Right hindlimb (tissue), 1 donor: Measurements from ENCODE around the gene CLECL1.
"Not testable (repeated sequence)": the region's sequence is repeated elsewhere in the genome, so short reads cannot be mapped to it uniquely, and the experiment has no call there.

Experiments used
- DNase-seq: peaks from one replicate; pipeline ENCODE4 v3.0.0-alpha.2; 2018

The CLECL1 gene

DNA sequence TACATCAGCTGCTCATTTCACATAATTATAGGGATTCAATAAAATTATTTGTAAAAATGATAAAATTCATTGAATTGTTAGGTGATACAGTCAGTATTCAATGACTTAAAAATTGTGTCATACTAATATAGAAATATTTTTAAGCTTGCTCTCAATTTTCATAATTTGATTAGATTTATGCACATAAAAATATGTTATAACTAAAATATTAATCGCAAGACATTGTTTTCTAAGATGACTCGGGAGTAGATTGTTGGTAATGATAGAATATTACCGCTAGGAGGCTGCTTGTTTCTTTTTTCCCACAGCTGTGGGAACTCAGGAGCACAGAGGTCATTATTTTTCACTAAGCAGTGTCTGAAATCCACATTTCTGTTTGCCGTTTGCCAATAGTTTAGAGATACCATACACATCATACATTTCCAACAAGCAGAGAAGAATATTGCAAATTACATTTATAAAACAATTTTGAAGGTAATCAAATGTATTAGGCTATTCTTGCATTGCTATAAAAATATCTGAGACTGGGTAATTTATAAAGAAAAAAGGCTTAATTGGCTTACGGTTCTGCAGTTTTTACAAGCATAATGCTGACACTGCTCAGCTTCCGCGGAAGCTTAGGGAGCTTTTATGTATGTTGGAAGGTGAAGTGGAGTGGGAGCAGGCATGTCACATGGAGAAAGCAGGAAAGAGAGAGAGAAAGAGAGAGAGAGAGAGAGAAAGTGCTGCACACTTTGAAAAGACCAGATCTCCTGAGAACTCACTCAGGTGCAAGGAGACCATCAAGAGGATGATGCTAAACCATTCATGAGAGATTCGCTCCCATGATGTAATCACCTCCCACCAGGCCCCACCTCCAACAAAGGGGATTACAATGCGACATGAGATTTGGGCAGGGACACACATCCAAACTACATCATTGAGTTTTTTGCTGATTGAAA lies 18.6 kb upstream of the CLECL1 start:
- DNase-seq = no peak

DNA sequence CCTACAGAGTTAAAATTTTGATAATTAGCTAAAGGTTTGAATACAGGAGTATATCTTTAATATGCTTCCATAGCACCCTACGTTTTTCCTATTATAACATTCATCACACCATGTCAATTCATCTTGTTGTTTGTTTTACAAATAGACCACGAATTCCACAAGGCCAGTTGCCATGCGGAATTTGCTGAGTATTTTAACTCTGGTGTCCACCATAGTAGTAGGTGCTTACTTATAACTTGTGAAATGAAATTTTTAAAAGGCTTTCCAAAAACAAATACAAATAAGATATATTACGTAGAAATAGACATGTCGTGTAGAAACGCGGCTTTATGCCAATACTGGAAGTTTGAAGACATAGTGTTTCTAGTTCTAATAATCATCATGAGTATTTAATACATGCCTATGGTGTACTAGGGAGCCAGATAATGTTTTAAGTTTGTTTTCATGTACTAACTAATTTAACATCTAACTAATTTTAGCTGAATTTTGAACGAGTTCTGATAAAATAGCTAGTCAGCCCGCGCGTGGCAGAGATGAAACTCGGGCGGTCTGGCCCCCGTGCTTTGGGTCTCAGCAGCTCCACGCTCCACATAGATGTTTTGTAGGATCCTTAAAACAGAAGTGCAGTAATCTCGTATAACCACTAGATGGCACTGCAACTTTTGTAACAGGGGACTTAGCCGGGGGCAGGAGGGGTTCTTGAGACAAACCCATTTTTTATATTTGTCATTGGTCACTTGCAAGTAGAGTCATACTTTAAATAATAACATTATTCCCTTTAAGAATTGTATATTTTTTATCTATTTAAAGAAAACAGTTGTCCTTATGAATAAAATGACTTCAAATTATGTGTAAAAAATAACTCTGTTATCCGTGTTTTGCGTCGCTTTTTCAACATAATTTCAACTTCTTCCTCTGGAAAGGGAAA lies 17.6 kb upstream of the CLECL1 start:
- DNase-seq = peak; percentile 27

DNA sequence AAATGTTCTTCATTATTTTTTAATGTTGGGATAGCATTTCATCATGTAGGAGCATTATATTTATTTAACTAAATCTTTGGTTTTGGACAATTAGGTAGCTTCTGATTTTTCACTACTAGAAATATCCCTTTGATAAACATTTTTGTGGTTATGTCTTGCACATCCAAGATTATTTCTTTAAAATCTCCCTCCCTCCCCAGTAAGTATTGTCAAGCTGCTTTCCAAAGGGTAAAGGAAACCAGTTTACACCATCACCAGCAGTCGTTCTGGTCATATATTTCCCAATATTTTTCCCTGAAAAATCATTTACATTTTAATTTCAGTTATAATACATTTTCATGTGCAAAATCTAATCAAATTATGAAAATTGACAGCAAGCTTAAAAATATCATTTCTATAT lies 16.7 kb upstream of the CLECL1 start:
- DNase-seq = no peak

DNA sequence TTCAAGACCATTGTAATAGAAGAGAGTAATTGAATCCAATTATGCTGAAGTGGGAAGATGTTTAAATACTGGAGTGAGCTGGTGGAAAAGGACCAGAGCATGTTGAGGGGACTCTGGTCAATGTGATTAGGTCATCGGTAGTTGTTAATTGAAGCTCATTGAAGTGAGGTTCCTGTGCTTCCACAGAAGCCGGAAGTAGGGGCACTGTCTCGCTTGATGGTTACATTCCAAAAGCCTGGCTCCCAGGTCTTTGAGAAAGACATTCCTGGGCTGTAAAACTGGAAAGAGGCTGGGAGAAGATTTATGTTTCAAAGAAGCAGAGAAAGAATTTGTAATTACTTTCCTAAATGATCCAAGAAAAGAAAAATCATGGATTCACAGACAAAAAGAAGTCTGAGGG lies 12.3 kb upstream of the CLECL1 start:
- no peak for DNase-seq

DNA sequence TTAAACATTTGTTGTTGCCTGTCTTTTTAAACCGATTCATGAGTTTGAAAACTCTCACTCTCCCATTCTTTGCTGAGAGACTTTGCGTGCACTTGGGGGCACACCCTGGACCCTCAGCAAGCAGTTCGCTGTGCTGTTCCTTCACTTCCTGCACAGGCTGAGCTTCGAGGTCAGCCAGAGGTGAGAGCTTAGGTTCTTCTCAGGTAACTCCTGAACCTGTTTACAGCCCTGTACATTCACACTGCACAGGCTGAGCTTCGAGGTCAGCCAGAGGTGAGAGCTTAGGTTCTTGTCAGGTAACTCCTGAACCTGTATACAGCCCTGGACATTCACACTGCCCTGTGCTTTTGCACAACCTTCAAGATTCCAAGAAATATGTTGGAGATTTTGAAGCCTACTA lies 9.8 kb upstream of the CLECL1 start:
- no peak for DNase-seq

DNA sequence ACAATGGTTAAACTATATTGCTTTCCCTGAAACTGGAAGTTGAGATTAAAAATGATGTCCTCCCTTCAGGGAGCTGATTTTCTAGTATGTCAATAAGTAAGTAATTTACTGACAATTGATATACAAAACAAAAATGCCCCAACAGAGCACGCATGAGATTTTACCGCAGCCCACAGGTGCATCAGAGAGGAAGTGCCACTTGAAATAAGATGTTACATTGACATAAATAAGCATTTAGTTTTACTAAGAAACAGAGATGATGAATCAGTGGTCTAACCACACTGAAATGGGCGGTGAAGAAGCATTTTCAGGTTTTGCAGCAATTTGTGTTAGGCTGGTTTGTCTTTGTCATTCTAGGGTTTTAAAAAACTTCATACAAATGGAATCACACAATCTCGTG lies 8.8 kb upstream of the CLECL1 start:
- DNase-seq = no peak

DNA sequence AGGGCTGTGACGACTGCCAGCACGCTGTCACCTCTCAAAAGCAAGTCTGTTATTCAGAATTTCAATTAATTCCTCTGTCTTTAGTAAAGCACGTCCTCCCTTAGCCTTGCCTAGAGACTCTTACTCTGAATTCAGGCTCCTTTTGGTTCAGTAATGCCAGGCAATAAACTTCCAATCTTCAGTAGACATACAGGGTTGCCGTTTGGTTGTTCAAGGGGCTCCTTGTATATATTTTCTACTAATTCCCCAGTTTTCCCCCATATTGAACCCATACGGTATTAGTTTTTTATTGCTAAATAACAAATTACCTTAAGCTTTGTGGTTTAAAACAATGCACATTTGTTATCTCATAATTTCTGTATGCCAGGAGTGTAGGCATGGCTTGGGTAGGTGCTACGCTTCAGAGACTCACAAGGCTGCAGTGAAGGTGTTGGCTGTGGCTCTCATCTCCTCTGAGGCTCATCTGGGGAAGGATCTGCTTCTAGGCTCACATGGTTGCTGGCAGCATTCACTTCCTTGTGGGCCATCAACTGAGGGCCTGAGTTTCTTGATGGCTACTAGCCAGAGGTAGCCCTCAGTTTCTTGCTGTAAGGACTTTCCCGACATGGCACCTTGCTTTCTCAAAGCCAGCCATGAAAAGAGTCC lies 7.3 kb upstream of the CLECL1 start:
- no peak for DNase-seq

DNA sequence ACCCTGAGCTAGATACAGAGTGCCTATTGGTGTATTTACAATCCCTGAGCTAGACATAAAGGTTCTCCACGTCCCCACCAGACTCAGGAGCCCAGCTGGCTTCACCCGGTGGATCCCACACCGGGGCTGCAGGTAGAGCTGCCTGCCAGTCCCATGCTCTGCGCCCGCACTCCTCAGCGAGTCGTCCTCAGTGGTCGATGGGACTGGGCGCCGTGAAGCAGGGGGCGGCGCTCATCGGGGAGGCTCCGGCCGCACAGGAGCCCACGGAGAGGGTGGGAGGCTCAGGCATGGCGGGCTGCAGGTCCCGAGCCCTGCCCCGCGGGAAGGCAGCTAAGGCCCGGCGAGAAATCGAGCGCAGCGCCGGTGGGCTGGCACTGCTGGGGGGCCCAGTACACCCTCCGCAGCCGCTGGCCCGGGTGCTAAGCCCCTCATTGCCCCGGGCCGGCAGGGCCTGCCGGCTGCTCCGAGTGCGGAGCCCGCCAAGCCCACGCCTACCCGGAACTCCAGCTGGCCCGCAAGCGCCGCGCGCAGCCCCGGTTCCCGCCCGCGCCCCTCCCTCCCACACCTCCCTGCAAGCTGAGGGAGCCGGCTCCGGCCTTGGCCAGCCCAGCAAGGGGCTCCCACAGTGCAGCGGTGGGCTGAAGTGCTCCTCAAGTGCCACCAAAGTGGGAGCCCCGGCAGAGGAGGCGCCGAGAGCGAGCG lies 6.7 kb upstream of the CLECL1 start:
- DNase-seq = peak; percentile 25

DNA sequence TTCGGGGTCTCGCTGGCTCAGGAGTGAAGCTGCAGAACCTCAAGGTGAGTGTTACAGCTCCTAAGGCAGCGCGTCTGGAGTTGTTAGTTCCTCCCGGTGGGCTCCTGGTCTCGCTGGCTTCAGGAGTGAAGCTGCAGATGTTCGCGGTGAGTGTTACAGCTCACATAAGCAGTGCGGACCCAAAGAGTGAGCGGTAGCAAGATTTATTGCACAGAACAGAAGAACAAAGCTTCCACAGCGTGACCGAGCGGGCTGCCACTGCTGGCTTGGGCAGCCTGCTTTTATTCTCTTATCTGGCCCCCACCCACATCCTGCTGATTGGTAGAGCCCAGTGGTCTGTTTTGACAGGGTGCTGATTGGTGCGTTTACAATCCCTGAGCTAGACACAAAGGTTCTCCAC lies 6.0 kb upstream of the CLECL1 start:
- DNase-seq = not testable (repeated sequence)

DNA sequence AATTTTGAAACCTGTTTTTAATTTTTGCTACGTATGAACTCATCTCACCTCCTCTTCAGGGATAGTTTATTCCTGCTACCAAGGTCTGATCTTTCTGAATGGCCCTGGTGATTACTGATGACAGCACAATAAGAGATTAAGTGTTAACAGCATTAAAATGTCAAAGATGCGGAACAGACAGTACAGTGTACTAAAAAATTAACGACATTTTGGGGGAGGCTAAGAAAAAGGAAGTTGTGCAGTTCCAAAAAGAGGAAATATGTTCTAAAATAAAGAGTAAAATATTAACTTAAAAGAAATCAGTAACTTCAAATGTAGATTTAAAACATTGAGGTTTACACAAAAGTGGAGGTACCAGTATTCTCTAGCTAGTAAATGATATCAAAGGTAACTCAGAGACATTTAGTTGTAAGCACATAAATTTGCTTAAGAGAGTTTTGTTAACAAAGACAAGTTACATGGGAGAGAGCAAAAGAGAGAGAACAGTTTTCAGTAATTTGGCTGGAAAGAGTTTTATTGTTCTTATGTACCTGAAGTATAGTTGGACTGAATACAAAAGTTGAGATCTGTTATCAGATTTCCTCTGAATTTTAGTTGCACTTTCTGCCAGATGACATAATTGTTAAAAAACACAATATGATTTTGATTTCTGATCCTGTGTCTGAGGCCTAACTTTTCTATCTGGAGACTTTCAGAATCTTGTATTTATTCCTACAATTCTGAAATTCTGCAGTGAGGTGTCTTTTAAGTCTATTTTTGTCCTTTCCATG lies 4.2 kb upstream of the CLECL1 start:
- DNase-seq = no peak

DNA sequence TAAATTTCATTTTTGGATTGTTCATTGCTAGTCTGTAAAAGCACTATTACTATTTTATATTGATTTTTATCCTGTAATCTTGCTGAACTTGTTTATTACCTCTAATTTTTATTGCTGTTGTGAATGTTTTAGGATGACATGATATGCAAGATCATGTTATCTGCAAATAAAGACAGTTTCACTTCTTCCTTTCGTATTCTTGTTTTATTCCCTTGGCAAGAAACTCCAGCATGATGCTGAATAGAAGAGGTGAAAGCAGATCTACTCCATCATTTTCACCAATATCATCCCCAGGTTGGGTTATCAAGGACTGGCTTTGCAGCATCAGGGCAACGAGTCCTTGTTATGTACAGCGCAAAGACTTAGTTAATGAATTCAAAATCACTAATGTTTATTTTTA lies 2.7 kb upstream of the CLECL1 start:
- no peak for DNase-seq

DNA sequence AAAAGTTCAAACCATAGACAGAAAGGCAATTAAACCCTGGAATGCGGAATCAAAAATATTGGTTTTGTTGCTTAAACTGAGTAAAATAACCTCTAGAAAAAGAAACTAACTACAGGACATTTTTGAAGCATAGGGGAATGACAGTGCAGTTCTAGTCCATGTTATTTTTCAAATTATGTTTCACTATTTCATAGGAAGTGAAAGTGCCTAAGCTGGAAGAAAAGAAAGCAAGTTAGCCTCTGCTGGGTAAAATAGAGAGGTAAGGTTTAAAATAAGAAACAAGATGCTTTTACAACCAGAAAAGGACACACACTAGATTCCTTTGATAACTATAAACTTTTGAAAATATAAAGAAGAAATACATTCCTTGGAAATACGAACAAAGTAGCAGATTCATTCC lies 1.1 kb downstream of the CLECL1 start:
- no peak for DNase-seq

DNA sequence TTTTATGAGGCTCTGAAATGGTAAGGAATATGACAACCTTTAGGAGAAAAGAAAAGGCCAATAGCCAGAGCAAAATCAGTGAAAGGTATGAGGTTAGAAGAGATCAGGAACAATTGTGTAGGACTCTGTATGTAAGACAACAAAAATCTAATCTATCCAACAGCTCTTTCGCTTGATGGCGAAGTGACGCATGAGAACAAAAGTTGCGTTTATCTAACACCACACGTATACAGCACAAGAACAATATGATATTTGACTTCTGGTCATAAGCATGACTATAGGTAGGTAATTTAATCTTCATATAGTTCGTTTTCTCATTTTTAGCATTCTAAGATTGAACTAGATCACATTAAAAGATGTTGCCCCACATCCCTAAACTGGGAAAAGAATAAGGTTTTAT lies 1.5 kb downstream of the CLECL1 start:
- DNase-seq = no peak

DNA sequence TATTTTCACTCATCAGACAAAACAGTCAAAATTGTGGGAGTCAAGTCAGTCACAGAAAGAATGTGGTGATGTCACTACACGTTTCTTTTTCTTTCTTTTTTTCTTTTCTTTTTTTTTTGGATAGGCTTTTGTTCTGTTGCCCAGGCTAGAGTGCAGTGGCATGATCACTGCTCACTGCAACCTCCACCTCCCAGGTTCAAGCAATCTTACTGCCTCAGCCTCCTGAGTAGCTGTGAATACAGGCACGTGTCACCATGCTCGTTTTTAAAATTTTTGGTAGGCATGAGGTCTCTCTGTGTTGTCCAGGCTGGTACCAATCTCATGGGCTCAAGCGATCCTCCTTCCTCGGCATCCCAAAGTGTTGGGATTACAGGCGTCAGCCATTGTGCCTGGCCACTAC lies 2.3 kb downstream of the CLECL1 start:
- DNase-seq = no peak

DNA sequence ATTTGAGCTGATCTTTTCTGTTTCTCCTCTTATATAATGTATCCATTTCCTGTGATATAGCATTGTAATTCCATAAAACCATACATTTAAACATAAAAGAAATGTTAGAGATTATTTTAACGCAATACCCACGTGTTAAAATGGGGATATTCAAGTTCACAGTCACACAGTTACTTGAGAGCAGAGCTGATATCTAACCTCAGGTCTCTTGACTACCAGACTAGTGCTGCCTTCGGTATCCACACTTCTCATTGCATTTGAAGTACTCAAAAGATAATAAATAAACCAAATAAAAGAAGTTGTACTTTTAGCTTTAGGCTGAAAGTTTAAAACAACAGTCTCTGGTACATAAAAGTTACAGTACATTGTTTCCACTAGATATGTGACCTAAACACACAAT lies 2.9 kb downstream of the CLECL1 start:
- no peak for DNase-seq

DNA sequence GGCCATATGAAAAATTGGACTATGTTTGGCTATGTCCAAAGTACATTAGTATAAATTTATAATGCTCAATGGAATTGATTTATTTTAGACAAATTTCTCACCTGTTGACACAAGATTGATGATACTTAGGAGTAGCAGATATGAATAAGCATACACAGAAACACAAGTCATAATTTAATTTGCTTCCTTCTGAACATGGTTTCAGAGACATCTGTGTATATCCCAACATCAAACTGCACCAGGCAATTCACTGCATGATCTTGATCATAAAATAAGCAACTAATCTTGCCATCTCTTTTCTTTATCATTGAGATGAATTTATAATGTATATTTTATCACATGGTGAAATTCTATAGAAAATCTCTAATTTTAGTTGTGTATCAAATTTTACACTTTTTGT lies 3.8 kb downstream of the CLECL1 start:
- DNase-seq = no peak

DNA sequence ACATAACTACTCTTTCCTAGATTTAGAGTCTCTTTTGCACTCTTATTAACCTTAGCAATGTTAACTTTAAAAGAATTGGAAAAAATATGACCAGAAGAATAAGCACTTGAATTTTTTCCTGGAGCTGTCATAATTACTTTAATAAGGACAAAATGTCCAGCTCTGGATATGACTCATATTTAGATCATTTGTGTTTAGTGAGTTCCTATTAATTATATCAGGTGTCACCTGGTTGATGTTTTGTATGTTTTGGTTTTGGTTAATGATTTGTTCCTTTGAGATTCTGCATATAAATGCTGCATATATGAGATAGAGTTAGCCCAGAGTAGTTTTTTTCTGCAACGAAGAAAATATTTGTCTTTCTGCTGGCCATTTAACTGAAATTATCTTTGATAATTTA lies 5.1 kb downstream of the CLECL1 start:
- DNase-seq = no peak

DNA sequence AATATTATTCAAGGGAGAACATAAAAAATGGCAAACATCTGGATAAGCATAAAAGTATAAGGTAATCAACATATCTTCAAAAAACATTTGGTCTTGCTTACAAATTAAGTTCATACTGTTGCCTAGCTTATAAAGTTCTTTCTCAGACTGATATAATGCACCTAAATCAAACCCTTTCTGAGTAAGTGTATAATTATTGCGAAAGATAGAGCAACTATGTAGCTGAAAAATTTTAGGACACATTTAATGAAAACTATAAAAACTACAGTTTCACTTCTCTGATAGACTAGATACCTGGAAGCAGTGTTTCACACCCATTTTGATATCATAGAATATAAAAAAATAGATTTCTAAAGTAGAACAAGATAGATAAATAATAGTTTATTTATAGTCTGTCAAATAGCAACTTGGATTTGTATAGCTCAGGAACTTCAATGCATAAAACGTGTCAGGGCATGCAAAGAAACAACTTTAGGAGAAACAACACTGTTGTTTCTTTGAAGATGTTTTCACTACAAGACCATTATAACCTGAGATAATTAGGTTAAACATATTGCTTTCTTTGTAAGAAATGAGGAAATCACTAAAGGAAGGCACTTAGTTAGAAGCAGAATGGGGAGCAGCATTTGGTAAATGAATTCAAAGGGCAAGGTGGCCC lies 7.6 kb downstream of the CLECL1 start:
- DNase-seq = no peak

DNA sequence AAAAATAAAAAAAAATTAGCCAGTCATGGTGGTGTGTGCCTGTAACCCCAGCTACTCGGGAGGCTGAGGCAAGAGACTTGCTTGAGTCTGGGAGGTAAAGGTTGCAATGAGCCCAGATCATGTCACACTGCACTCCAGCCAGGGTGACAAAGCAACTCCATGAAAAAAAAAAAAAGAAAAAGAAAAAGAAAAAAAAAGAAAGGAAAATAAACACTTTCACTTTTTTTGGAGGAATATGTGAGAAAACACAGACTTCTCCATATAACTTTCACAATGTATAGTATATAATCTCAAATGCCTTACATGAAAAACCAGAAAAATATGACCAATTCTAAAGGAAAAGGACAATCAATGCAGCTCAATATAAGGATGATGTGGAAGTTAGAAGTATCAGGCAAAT lies 8.9 kb downstream of the CLECL1 start:
- no peak for DNase-seq

DNA sequence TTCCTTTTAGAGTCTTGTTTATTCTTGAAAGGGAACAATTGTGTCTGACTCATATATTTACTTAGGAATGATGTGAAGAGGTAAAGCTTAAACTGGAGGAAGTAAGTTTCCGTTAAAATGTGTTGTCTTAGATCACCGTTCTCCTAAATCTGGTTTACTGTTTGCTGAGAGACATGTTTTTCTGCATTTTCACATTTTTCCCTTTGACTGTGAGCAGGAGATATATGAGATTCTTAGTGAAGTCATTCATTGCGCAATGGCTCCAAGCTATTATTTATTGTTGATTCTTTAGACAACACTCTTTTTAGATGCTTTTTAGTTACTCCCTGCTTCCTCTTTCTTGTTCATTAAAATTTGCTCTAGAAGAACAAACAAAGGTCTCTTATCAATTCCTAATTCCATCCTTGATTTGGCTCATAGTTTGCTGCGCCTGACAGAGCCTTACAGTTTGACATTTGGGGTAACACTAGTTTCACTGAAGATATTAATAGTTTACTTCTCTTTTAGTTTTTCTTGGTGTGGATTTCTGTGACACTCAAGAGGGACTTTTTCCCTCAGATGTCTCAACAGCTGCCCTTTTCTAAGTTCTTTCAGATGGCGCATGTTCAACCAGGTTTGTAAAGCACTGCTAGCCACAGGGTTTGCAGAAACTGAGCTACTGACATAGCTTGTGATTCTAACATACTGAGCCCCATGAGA lies 11.4 kb downstream of the CLECL1 start:
- DNase-seq = no peak

DNA sequence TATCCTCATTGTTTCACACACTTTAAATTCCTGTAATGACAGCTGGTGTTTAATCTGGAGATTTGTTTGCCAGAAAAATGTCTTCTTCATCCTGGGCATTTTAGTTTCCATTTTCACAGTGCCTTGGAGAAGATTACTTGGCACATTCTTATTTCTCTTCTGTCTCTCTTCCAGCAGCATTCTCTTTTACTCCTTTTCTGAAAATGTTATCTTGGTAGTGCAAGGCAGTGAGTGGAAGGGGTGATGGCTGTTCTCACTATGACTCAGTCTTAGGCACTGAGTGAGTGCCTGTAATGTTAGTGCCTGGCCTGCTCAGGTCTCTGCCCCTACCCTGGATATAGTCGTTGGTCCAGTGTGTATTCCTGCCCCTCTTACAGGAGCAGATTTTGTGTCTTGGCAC lies 13.1 kb downstream of the CLECL1 start:
- no peak for DNase-seq
